GM19328 (cell line): ENCODE results near the gene HSPB6.
"Not testable (repeated sequence)": the region's sequence is repeated elsewhere in the genome, so short reads cannot be mapped to it uniquely, and the experiment has no call there.

ENCODE experiments used
- ATAC-seq: cut with Tn5 transposase; IDR thresholded peaks from one replicate; pipeline ENCODE4 v1.9.1; 2021; ENCODE audit warnings: mild to moderate bottlenecking, moderate library complexity; ENCODE audit not compliant: unreplicated experiment

Gene HSPB6

GRCh38 chr19:35786299-35787160 lies 29.7 kb upstream of the HSPB6 start:
- no peak for ATAC-seq

GRCh38 chr19:35785339-35785627 lies 28.5 kb upstream of the HSPB6 start:
- no peak for ATAC-seq

GRCh38 chr19:35784503-35785338 lies 27.9 kb upstream of the HSPB6 start:
- ATAC-seq: no peak

- no peak for ATAC-seq
Measured at GRCh38 chr19:35783469-35784434, 26.9 kb upstream of the HSPB6 start.

GRCh38 chr19:35782589-35782988 lies 25.8 kb upstream of the HSPB6 start:
- no peak for ATAC-seq

- ATAC-seq: no peak
Measured at GRCh38 chr19:35781650-35782049, 24.8 kb upstream of the HSPB6 start.

GRCh38 chr19:35780717-35781116 lies 23.9 kb upstream of the HSPB6 start:
- ATAC-seq: no peak

GRCh38 chr19:35780058-35780457 lies 23.2 kb upstream of the HSPB6 start:
- no peak for ATAC-seq

- ATAC-seq: no peak
Measured at GRCh38 chr19:35779033-35779432, 22.2 kb upstream of the HSPB6 start.

GRCh38 chr19:35777961-35778360 lies 21.1 kb upstream of the HSPB6 start:
- ATAC-seq: no peak

- ATAC-seq: no peak
Measured at GRCh38 chr19:35777086-35777841, 20.4 kb upstream of the HSPB6 start.

GRCh38 chr19:35776102-35776788 lies 19.4 kb upstream of the HSPB6 start:
- no peak for ATAC-seq

GRCh38 chr19:35775298-35776101 lies 18.7 kb upstream of the HSPB6 start, which contains the start of gene ARHGAP33:
ARHGAP33 (plus strand) TSS chr19:35775564; CDS start chr19:35775659, 95 bp downstream.
- peak; percentile 90 for ATAC-seq

- ATAC-seq: no peak
Measured at GRCh38 chr19:35775046-35775297, 18.1 kb upstream of the HSPB6 start.

GRCh38 chr19:35774274-35775045 lies 17.6 kb upstream of the HSPB6 start:
- no peak for ATAC-seq

- ATAC-seq: no peak
Measured at GRCh38 chr19:35773020-35773806, 16.4 kb upstream of the HSPB6 start.

- ATAC-seq: not testable (repeated sequence)
Measured at GRCh38 chr19:35772362-35772761, 15.5 kb upstream of the HSPB6 start.

- ATAC-seq: no peak
Measured at GRCh38 chr19:35768082-35768421, 11.2 kb upstream of the HSPB6 start.
